GM12878 (cell line): ENCODE measurements around the gene DCN. TPM values are rescaled to one million over a fixed set of nuclear protein-coding genes. Genes with fewer than 3 reads are reported as not detected.

Source experiments
- ATAC-seq: fragments of 200-7000 bp; cut with Tn5 transposase; 3 replicates; pipeline ENCODE4 v1.9.1; 2020; ENCODE audit warnings: mild to moderate bottlenecking, moderate library complexity
- BruUV-seq: library from RNA; stranded (reverse); fragments of 400-500 nt; replicated peaks from 2 replicates; lab custom pipeline; 2021; lab: Mats Ljungman, UMichigan
- CTCF ChIA-PET: fragments of 300-600 bp; sonication (Branson Sonifier 250); formaldehyde crosslinking; extraction: SDS; loops from one replicate; lab custom pipeline; 2021; ENCODE audit warnings: inconsistent platforms; lab: Yijun Ruan, JAX
- POLR2A ChIA-PET: fragments of 350-600 bp; formaldehyde crosslinking; extraction: SDS; loops from one replicate; lab custom pipeline; 2021; ENCODE audit warnings: inconsistent platforms; lab: Charles Lee
- RAD21 ChIA-PET: fragments of 300-600 bp; sonication (Branson Sonifier 250); formaldehyde crosslinking; loops from one replicate; lab custom pipeline; 2023; ENCODE audit warnings: antibody characterized with exemption; ENCODE audit not compliant: unreplicated experiment; lab: Charles Lee
- SMC1A ChIA-PET: fragments of 300-600 bp; sonication (Branson Sonifier 250); formaldehyde crosslinking; loops from one replicate; lab custom pipeline; 2023; ENCODE audit not compliant: unreplicated experiment, uncharacterized antibody; lab: Charles Lee
- DNase-seq: peaks from one replicate; pipeline ENCODE4 v3.0.0-alpha.2; 2011; ENCODE audit warnings: low read depth, low spot score
- FAIRE-seq: peaks from 3 replicates; lab custom pipeline; 2011; peaks lifted over from hg19 to GRCh38; lab: Jason Lieb, UNC
- H2AFZ ChIP-seq: 2 replicates; pipeline ENCODE4 v1.6.0; 2011; ENCODE audit warnings: low read depth, low read length, control low read depth; ENCODE audit not compliant: control insufficient read depth
- H3K27ac ChIP-seq: 2 replicates; pipeline ENCODE4 v1.5.1; 2011; ENCODE audit warnings: control low read depth; ENCODE audit not compliant: control insufficient read depth, insufficient read depth
- H3K27me3 ChIP-seq, 2 experiments: replicated peaks in 1 of 2; 2 replicates each; pipeline versions ENCODE4 v1.6.0 to v1.6.1; 2011; ENCODE audit warnings: low read length in 1 of 2; ENCODE audit not compliant: control insufficient read depth in 2 of 2, insufficient read depth in 2 of 2
- H3K36me3 ChIP-seq, 2 experiments: 2 replicates each; pipeline ENCODE4 v1.5.1; 2011; ENCODE audit warnings: low read length in 1 of 2; ENCODE audit not compliant: control insufficient read depth in 2 of 2, insufficient read depth in 2 of 2
- H3K4me1 ChIP-seq: 2 replicates; pipeline ENCODE4 v1.6.1; 2011; ENCODE audit warnings: mild to moderate bottlenecking, low read length, moderate library complexity, mixed read lengths; ENCODE audit not compliant: control insufficient read depth, insufficient read depth
- H3K4me2 ChIP-seq: 2 replicates; pipeline ENCODE4 v1.6.0; 2011; ENCODE audit warnings: control low read depth; ENCODE audit not compliant: control insufficient read depth, insufficient read depth
- H3K4me3 ChIP-seq: fragments of 200-600 bp; sonication (generic); 2 replicates; pipeline ENCODE4 v1.5.1; 2016
- H3K79me2 ChIP-seq: 2 replicates; pipeline ENCODE4 v1.6.0; 2011; ENCODE audit warnings: low read length; ENCODE audit not compliant: control insufficient read depth, insufficient read depth
- H3K9ac ChIP-seq: 2 replicates; pipeline ENCODE4 v1.8.0; 2011; ENCODE audit warnings: low read length, control low read depth, mixed read lengths; ENCODE audit not compliant: control insufficient read depth, insufficient read depth
- H3K9me3 ChIP-seq: replicated peaks from 3 replicates; pipeline ENCODE4 v1.5.1; 2011; ENCODE audit warnings: mild to moderate bottlenecking, low read length; ENCODE audit not compliant: control insufficient read depth, insufficient read depth
- H4K20me1 ChIP-seq: 2 replicates; pipeline ENCODE4 v1.6.0; 2011; ENCODE audit not compliant: control insufficient read depth, insufficient read depth
- E4F1 ChIP-seq: fragments of 450-650 bp; IDR thresholded peaks from 2 replicates; pipeline ENCODE4 v1.6.1; 2018; ENCODE audit warnings: borderline replicate concordance, mild to moderate bottlenecking; ENCODE audit not compliant: partially characterized antibody
- NBN ChIP-seq: fragments of 450-650 bp; IDR thresholded peaks from 2 replicates; pipeline ENCODE4 v1.6.1; 2016
- STAT1 ChIP-seq: fragments of 450-650 bp; conservative IDR thresholded peaks from 2 replicates; pipeline ENCODE4 v1.6.1; 2014; ENCODE audit warnings: antibody characterized with exemption, mild to moderate bottlenecking
- ZNF592 ChIP-seq: fragments of 450-650 bp; IDR thresholded peaks from 2 replicates; pipeline ENCODE4 v1.6.1; 2017; ENCODE audit warnings: mild to moderate bottlenecking, moderate library complexity
- WGBS: methylation state at CpG from one replicate; pipeline ENCODE4 v1.1.6; 2016; ENCODE audit warnings: low lambda C conversion rate; ENCODE audit not compliant: insufficient replicate concordance, insufficient coverage; ENCODE audit errors: missing lambda C conversion rate; 5-methylcytosine and 5-hydroxymethylcytosine counted together
- in situ Hi-C: fragments of 300-500 bp; cut with MboI; formaldehyde crosslinking; loops from 9 replicates; pipeline ENCODE4 v1.14.3; 2018; ENCODE audit warnings: mixed read lengths
- intact Hi-C: fragments of 100-400 bp; cut with micrococcal nuclease; formaldehyde crosslinking; loops from one replicate; pipeline ENCODE4 v1.14.2; 2022; ENCODE audit not compliant: unreplicated experiment
- polyA plus RNA-seq, 11 experiments: library from polyadenylated mRNA; depleted of rRNA in 4 of 11; unstranded in 6 of 11; stranded (reverse) in 5 of 11; fragments of >200 nt; fragmentation: Nextera tagmentation in 4 of 11; fragmentation: Illumina TruSeq in 1 of 11; extraction: Ambion mirVana in 4 of 11; extraction: Trizol in 1 of 11; gene quantifications; 1 replicate in 1 of 11; 2 replicates in 10 of 11; pipeline versions ENCODE4 v1.2.1 to v1.2.3, GENCODE V29; 2011 to 2016; ENCODE audit warnings: inconsistent platforms in 2 of 11, missing spikeins in 2 of 11, low read depth in 1 of 11
- total RNA-seq, 4 experiments: library from RNA; depleted of rRNA in 3 of 4; stranded (reverse); fragments of >200 nt in 3 of 4; fragmentation: Illumina TruSeq in 1 of 4; extraction: Trizol in 1 of 4; gene quantifications; 2 replicates each; pipeline versions ENCODE4 v1.2.1 to v1.2.3, GENCODE V29; 2013 to 2021

Gene DCN
- total and polyA plus RNA-seq, 10 of the 15 experiments (the other 5 are each of a cell fraction or from before 2014, with no cell fraction given), result 0.07 to 2.1 (median 0.75) TPM; not detected in 6

DNA sequence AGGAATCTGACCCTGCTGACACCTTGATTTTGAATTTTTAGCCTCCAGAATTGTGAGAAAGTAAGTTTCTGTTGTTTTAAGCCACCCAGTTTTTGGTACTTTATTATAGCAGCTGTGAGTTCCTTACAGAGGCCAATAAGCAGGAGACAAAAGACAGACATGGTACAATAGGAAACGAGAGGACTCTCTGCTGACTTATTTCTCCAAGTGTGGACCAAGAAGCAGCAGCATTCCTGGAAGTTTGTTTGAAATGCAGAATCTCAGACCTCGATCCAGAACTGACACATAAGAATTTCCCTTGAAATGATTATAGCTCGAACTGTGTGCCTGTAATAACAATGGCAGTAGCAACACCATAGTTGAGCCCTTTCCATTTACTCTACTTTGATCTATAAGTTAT, 39.4 kb downstream of the DCN start:
- H3K4me1 ChIP-seq, result no peaks in the 10 kb centered on the region
- FAIRE-seq (no peak), DNase-seq (no peak), ATAC-seq (no peak)
- no peak overlapping the region for H2AFZ ChIP-seq
- no peaks in the 10 kb centered on the region for H4K20me1 ChIP-seq
- ChIA-PET RAD21 (no interaction called here), POLR2A (no interaction called here), SMC1A (interaction anchor here (1.7 kb wide), 1 partner anchor 29 kb away, joined by 4 read pairs; no protein-coding TSS in a partner anchor), CTCF (no interaction called here)
- intact Hi-C loops (no loop called here), in situ Hi-C loops (no loop called here)
- WGBS, result 0% methylated on average over 3 of the region's 3 CpGs
- H3K4me3 ChIP-seq, result no peak overlapping the region
- H3K4me2 ChIP-seq, result no peak overlapping the region
- no peaks in the 10 kb centered on the region for H3K79me2 ChIP-seq
- no peak overlapping the region for H3K27ac ChIP-seq
- H3K9ac ChIP-seq, result no peak overlapping the region
- H3K27me3 ChIP-seq, result no peaks in the 10 kb centered on the region
- TF ChIP-seq ZNF592 (no peak), STAT1 (no peak), NBN (no peak), E4F1 (no peak)
- no peaks in the 10 kb centered on the region for H3K9me3 ChIP-seq
- no peaks in the 10 kb centered on the region for H3K36me3 ChIP-seq
- no TSS peak for BruUV-seq
